Measurements from ENCODE around the gene DYRK2. TPM values are rescaled to one million over a fixed set of nuclear protein-coding genes. Genes with fewer than 3 reads are reported as not detected.

DYRK2 gene
- total RNA-seq, 1 experiment from 2014 or later, result 14.8 TPM

DNA sequence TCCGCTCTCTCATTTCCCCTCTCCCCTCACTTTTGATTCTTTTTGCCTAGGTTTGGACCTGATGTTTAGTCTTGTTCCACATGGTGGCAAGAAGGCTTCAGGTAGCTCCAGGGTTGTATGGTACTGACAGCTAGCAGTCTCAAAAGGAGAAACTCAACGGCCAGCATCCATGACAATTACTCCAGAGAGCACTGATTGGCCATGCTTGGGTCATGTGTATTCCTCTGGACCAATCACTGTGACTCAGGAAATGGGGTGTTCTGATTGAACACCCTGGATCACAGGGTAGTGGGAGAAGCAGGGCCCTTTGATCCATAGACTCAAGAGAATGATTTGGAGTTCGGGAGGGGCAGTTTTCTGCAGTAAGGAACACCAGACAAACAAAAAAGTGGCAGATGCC is 45.3 kb downstream of the DYRK2 start:
- in situ Hi-C loops (cut with HindIII; ENCODE audit: low sequenced_read_pairs), result no loop called here
- DNase-seq (ENCODE audit: low spot score), result no peak

DNA sequence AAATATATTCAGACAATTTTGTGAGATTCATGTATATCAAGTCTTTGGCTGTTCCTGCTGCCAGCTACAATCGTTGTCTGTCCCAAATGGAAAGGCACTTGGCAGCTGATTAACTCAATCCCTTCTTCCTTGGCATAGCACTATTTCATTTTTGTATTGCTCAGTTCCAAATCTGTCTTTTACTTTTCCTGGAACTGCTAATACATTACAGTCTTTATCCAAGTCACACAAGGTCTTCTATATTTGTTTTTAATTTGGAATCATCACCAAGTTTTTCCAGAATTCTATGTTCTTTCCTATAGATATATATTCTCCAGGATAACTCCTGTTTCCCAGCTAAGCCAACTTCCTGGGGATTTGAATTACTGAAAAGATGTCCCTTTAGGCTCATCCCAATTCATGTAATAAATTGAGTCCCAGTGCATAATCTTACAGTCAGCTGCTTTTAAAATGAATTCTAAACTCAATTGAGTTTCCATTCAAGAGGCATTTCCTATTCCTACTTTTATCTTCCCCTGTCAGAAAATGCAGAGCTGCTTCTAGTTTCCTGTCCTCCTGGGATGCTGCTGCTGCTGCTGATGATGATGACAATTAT is 45.9 kb downstream of the DYRK2 start:
- DNase-seq (ENCODE audit: low spot score), result no peak
- in situ Hi-C loops (cut with HindIII; ENCODE audit: low sequenced_read_pairs), result no loop called here

DNA sequence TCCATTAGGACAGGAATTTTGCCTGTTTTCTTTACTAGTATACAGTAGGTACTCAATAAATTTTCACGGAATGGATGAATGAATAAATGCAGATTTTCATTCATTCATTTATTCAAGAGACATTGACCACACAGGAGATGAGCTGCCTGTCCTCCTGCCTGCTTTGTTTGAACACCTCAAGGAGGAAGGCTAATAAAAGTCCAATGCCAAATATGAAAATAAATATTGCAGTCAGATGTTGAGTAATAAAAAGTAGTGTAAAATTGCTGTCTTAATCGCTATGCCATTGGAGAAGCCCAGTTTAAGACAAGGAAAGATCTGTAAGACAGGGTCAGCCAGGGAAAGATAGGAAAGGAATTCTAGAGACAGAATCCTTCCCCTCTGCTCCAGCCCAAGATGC is 47.4 kb downstream of the DYRK2 start:
- in situ Hi-C loops (cut with HindIII; ENCODE audit: low sequenced_read_pairs), result no loop called here
- DNase-seq (ENCODE audit: low spot score), result no peak

- in situ Hi-C loops (cut with HindIII; ENCODE audit: low sequenced_read_pairs), result no loop called here
- no peak for DNase-seq (ENCODE audit: low spot score)
Measured at GRCh38 chr12:67697443-67697842, 48.9 kb downstream of the DYRK2 start.

GRCh38 chr12:67697967-67698366 is 49.4 kb downstream of the DYRK2 start:
- no peak for DNase-seq (ENCODE audit: low spot score)
- in situ Hi-C loops (cut with HindIII; ENCODE audit: low sequenced_read_pairs), result no loop called here

DNA sequence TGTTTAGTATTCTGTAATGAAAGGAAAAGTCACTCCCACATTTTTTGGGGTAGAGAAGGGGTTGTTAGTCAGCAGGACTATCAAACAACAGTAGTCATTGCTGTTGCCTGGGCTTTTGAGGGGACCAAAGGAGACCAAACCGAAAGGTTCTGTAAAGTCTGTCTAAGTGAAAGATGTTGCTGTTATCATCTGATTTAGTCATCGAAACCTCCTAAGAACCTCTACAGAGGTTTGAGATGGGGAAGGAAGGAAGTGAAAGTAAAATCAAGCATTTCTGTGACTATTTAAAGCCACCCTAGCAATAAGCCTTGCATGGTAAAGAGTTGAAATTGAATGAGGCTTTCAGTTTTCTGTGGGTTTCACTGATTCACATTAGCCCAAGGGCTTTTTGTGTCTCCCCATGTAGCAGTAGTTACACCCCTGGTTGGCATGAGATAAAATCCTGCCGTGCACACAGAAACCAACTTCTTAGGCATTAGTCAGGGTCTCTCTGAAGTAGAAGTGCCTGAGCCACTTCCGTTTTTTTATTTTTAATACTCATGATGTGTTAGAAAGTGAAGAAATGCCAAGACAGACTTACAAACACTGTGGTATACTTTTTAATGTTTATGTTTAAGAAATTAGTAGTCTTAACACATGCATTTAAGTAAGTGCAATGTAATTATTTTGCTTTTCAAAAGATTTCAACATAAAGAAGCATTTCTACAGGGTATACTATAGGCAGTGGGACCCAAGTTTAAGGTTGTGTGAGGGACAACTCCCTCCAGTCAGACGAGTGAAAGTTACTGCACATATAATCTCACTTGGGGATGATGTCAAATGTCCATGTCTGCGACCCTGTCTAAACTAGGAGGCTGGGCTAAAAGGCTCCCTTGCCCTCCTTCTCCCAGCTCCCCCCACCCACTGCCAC is 50.4 kb downstream of the DYRK2 start:
- in situ Hi-C loops (cut with HindIII; ENCODE audit: low sequenced_read_pairs), result no loop called here
- DNase-seq (ENCODE audit: low spot score), result no peak

GRCh38 chr12:67701121-67701520 is 52.6 kb downstream of the DYRK2 start:
- in situ Hi-C loops (cut with HindIII; ENCODE audit: low sequenced_read_pairs), result no loop called here
- DNase-seq (ENCODE audit: low spot score), result no peak

DNA sequence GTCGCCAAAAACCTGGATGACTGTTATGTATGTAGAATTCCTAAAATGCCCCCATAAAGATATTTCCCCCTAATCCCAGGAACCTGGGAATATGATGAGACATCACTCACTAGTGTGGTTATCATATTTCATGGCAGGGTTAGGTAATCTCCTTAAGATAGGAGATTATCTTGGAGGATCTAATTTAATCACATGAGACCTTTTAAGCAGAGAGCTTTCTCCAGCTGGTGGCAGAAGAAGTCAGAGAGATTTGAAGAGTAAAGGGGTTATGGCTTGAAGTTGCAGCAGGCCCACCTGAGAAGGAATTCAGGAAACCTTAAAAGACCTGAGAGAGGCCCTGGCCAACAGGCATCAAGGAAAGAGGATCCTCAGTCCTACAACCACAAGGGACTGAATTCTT is 53.6 kb downstream of the DYRK2 start:
- no peak for DNase-seq (ENCODE audit: low spot score)
- in situ Hi-C loops (cut with HindIII; ENCODE audit: low sequenced_read_pairs), result no loop called here

- no peak for DNase-seq (ENCODE audit: low spot score)
- in situ Hi-C loops (cut with HindIII; ENCODE audit: low sequenced_read_pairs), result no loop called here
Measured at GRCh38 chr12:67704071-67704470, 55.5 kb downstream of the DYRK2 start.

DNA sequence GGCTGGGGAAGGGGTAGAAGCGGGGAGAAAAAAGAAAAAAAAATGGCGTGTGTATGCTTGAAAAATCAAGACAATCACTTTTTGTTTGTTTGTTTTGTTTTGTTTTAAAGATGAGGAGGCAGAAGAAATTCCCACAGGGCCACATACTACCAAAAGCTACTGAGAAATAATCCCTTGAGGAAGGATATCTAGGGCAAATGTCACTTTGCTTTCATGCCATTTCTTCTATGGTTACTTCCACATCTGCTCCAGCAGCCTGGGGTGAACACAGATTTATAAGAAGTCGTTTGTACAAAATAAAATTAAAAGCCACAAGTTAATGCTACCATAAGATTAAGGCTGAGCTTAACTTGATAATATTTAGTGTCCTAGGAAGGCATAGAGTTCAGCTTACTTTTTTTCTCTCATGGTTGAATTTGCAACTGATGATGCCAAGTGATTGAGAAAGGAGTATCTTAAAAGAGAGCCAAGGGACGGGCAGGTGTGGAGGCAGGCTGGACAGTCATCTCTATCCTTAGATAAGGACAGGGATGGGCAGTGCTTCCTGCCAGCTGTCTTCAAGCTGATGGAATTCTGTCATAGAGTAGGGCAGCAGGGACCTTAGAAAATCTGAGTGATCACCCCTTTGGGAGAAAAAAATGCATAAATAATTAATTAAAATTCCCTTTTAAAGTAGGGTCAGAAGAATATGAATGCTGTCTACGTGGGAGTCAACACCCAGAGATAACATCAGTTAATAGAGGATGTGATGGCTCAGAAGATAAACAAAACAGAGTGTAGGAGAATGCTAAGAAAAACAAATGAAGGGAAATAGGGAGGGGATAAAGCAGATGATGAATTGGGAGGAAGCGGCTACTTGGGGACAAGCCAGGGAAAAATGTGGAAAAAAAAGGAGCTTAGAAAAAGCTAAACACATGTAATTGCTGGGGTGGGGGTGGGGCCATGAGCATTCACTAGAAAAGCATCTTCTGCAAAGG is 57.1 kb downstream of the DYRK2 start:
- in situ Hi-C loops (cut with HindIII; ENCODE audit: low sequenced_read_pairs), result no loop called here
- no peak for DNase-seq (ENCODE audit: low spot score)

DNA sequence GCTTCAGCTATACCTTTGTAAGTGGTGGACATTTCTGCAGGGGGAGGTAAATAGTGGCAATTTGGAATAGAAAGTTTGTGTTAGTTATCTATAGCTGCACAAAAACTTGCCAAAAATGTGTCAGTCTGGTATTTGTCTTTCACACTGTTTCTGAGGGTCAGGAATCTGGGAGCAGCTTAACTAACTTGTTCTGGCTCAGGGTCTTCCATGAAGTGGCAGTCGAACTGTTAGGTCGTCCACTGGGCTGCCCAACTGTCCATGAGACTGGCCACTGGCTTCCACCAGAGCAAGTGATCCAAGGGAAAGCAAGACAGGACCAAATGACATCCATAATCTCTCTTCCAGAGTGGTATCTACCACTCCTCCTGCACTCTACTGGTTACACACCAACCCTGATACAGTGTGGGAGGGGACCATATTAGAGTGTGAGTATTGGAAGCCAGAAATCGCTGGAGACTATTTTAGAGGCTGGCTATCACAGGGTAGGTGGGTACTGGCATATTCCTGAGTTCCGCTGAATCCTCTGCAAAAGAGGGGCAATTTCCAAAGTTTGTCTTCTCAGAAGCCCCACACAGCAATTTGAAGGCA is 60.9 kb downstream of the DYRK2 start:
- in situ Hi-C loops (cut with HindIII; ENCODE audit: low sequenced_read_pairs), result no loop called here
- DNase-seq (ENCODE audit: low spot score), result no peak

- DNase-seq (ENCODE audit: low spot score), result peak; percentile 3
- in situ Hi-C loops (cut with HindIII; ENCODE audit: low sequenced_read_pairs), result no loop called here
Measured at GRCh38 chr12:67710582-67710981, 62.0 kb downstream of the DYRK2 start.

GRCh38 chr12:67712011-67712410 is 63.5 kb downstream of the DYRK2 start:
- in situ Hi-C loops (cut with HindIII; ENCODE audit: low sequenced_read_pairs), result no loop called here
- no peak for DNase-seq (ENCODE audit: low spot score)

- in situ Hi-C loops (cut with HindIII; ENCODE audit: low sequenced_read_pairs), result no loop called here
- DNase-seq (ENCODE audit: low spot score), result no peak
Measured at GRCh38 chr12:67714648-67715047, 66.1 kb downstream of the DYRK2 start.
